HepG2 (cell line): ENCODE measurements around the gene C1QTNF5. TPM values are rescaled to one million over a fixed set of nuclear protein-coding genes. Genes with fewer than 3 reads are reported as not detected.

Experiments
- AHR ChIP-seq: IDR thresholded peaks from 2 replicates; pipeline ENCODE4 v1.6.1; 2018; ENCODE audit warnings: missing genetic modification reagents, missing compliant biosample characterization
- AKNA ChIP-seq: sonication (generic); formaldehyde crosslinking; IDR thresholded peaks from 2 replicates; pipeline ENCODE4 v1.4.0; 2020; ENCODE audit warnings: missing genetic modification reagents, borderline replicate concordance
- GZF1 ChIP-seq: sonication (generic); formaldehyde crosslinking; IDR thresholded peaks from 2 replicates; pipeline ENCODE4 v1.5.1; 2020; ENCODE audit warnings: mild to moderate bottlenecking, missing genetic modification reagents
- HHEX ChIP-seq: IDR thresholded peaks from 2 replicates; pipeline ENCODE4 v1.6.1; 2016; ENCODE audit warnings: control low read depth
- HIVEP1 ChIP-seq: sonication (generic); formaldehyde crosslinking; IDR thresholded peaks from 2 replicates; pipeline ENCODE4 v1.4.0; 2020; ENCODE audit warnings: mild to moderate bottlenecking, missing genetic modification reagents
- HMGA1 ChIP-seq: sonication (generic); formaldehyde crosslinking; conservative IDR thresholded peaks from 2 replicates; pipeline ENCODE4 v1.4.0; 2020; ENCODE audit warnings: missing genetic modification reagents
- KAT8 ChIP-seq: IDR thresholded peaks from 2 replicates; pipeline ENCODE4 v1.6.1; 2016; ENCODE audit warnings: missing genetic modification reagents, missing compliant biosample characterization
- MTF2 ChIP-seq: sonication (generic); formaldehyde crosslinking; IDR thresholded peaks from 2 replicates; pipeline ENCODE4 v1.5.0; 2020; ENCODE audit warnings: missing genetic modification reagents, borderline replicate concordance
- SNAPC2 ChIP-seq: sonication (generic); formaldehyde crosslinking; IDR thresholded peaks from 2 replicates; pipeline ENCODE4 v1.8.1; 2022; ENCODE audit warnings: mild to moderate bottlenecking, missing genetic modification reagents
- XRCC5 ChIP-seq: fragments of 200-400 bp; formaldehyde crosslinking; optimal IDR thresholded peaks from 2 replicates; pipeline ENCODE3; 2017; ENCODE audit warnings: mild to moderate bottlenecking, low read length
- YEATS2 ChIP-seq: sonication (generic); formaldehyde crosslinking; IDR thresholded peaks from 2 replicates; pipeline ENCODE4 v1.4.0; 2020; ENCODE audit warnings: missing genetic modification reagents, borderline replicate concordance
- ZFP62 ChIP-seq: sonication (generic); formaldehyde crosslinking; IDR thresholded peaks from 2 replicates; pipeline ENCODE4 v1.4.0; 2020; ENCODE audit warnings: missing genetic modification reagents
- ZNF234 ChIP-seq: sonication (generic); formaldehyde crosslinking; conservative IDR thresholded peaks from 2 replicates; pipeline ENCODE4 v1.5.1; 2020; ENCODE audit warnings: mild to moderate bottlenecking, missing genetic modification reagents
- ZNF552 ChIP-seq: sonication (generic); formaldehyde crosslinking; IDR thresholded peaks from 2 replicates; pipeline ENCODE4 v1.9.0; 2022; ENCODE audit warnings: missing genetic modification reagents, mild to moderate bottlenecking, borderline replicate concordance
- ZNF616 ChIP-seq: sonication (generic); formaldehyde crosslinking; IDR thresholded peaks from 2 replicates; pipeline ENCODE4 v1.5.0; 2020; ENCODE audit warnings: low read depth, mild to moderate bottlenecking, missing genetic modification reagents
- ZNF740 ChIP-seq: sonication (generic); formaldehyde crosslinking; IDR thresholded peaks from 2 replicates; pipeline ENCODE4 v1.4.0; 2020; ENCODE audit warnings: missing genetic modification reagents
- ZNF749 ChIP-seq: sonication (generic); formaldehyde crosslinking; IDR thresholded peaks from 2 replicates; pipeline ENCODE4 v1.8.0; 2022; ENCODE audit warnings: mild to moderate bottlenecking, missing genetic modification reagents, moderate library complexity, borderline replicate concordance
- ZNF770 ChIP-seq: sonication (generic); formaldehyde crosslinking; IDR thresholded peaks from 2 replicates; pipeline ENCODE4 v1.5.0; 2020; ENCODE audit warnings: mild to moderate bottlenecking, missing genetic modification reagents
- ZXDC ChIP-seq: sonication (generic); formaldehyde crosslinking; IDR thresholded peaks from 2 replicates; pipeline ENCODE4 v1.5.0; 2020; ENCODE audit warnings: mild to moderate bottlenecking, missing genetic modification reagents
- polyA plus RNA-seq, 8 experiments: library from polyadenylated mRNA; depleted of rRNA in 3 of 8; stranded (reverse) in 7 of 8; unstranded in 1 of 8; fragments of >200 nt; fragmentation: Illumina TruSeq in 4 of 8; extraction: Trizol in 4 of 8; gene quantifications; 2 replicates each; pipeline versions ENCODE4 v1.2.1 to v1.2.3, GENCODE V29; 2011 to 2016; ENCODE audit warnings: low read depth in 4 of 8, missing spikeins in 1 of 8, mixed read lengths in 1 of 8; ENCODE audit not compliant: insufficient read depth in 1 of 8
- total RNA-seq, 5 experiments: library from RNA; depleted of rRNA; stranded (reverse); fragments of >200 nt; fragmentation: Illumina TruSeq; extraction: Trizol; gene quantifications; 2 replicates each; pipeline ENCODE4 v1.2.3, GENCODE V29; 2016; ENCODE audit warnings: low read depth in 1 of 5

Gene C1QTNF5
- total and polyA plus RNA-seq, 2 of the 13 experiments (the other 11 are each of a cell fraction or from before 2014, with no cell fraction given), result 0.86 to 1.2 TPM

GRCh38 chr11:119381181-119381988, 40.7 kb upstream of the C1QTNF5 start, which contains the start of gene USP2 (continued):
- TF ChIP-seq ZNF234 (CRISPR knock-in tag) (no peak), ZNF770 (CRISPR knock-in tag) (peak; percentile 87), GZF1 (peak; percentile 70; the same call in 1 of the 2 replicates), HMGA1 (CRISPR knock-in tag) (no peak), YEATS2 (CRISPR knock-in tag) (peak; percentile 69), ZXDC (0 out of 2 replicates have a peak, but pooled peaks have one; percentile 28), KAT8 (CRISPR knock-in tag) (peak; percentile 80), ZNF740 (CRISPR knock-in tag) (no peak), AHR (CRISPR knock-in tag) (0 out of 2 replicates have a peak, but pooled peaks have one; percentile 47), MTF2 (CRISPR knock-in tag) (no peak), ZNF749 (CRISPR knock-in tag) (no peak), ZNF616 (CRISPR knock-in tag) (0 out of 2 replicates have a peak, but pooled peaks have one; percentile 47), HHEX (CRISPR knock-in tag) (no peak), ZNF552 (CRISPR knock-in tag) (no peak), XRCC5 (peak; percentile 97), SNAPC2 (CRISPR knock-in tag) (no peak), HIVEP1 (CRISPR knock-in tag) (peak; percentile 89), ZFP62 (CRISPR knock-in tag) (no peak), AKNA (no peak)
